HG03196 (cell line): ENCODE measurements around the gene ILKAP.

Source experiments
- ATAC-seq: cut with Tn5 transposase; IDR thresholded peaks from one replicate; pipeline ENCODE4 v1.9.1; 2021; ENCODE audit not compliant: unreplicated experiment

ILKAP gene

DNA sequence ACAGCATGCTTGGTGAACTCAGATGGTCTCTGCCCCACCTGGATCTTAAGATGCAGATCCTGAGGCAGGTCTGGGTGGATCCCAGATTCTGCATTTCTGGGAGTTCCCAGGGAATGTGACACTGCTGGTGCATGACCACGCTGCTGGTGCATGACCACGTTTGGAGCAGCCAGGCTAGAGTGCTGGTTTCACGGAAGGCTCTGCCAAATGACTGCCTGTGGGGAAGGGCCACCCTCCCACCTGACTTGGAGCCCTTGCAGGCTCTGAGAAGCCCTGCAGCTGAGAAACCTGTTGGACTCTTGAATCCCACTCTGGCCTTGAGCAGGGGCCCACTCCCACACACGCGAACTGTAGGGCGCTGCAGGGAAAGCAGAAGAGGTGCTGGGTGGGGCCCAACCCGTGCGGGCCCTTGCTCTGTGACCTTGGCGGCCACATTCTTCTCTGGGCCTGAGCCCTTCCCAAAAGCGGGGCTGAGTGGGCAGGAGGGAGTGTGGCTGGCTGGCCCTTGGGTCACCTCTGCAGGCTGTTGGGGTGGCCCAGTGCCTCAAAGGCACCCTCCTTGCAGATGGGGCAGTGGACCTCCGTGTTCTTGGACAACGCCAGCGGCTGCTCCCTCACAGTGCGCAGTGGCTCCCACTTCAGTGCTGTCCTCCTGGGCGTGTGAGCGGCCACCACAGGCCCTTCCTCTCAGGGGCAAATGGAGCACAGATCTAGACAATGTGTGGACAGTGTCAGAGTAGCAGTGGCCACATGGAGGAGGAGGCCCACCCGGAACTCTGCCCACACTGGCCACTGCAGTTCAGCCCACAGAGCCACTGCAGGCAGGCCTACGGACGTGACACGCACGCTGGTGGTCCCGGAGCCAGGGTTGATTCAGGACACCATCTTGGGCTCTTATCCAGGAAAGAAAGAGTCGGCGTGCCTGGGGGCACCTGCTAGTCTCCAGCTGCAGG lies 36.8 kb downstream of the ILKAP start:
- no peak for ATAC-seq

DNA sequence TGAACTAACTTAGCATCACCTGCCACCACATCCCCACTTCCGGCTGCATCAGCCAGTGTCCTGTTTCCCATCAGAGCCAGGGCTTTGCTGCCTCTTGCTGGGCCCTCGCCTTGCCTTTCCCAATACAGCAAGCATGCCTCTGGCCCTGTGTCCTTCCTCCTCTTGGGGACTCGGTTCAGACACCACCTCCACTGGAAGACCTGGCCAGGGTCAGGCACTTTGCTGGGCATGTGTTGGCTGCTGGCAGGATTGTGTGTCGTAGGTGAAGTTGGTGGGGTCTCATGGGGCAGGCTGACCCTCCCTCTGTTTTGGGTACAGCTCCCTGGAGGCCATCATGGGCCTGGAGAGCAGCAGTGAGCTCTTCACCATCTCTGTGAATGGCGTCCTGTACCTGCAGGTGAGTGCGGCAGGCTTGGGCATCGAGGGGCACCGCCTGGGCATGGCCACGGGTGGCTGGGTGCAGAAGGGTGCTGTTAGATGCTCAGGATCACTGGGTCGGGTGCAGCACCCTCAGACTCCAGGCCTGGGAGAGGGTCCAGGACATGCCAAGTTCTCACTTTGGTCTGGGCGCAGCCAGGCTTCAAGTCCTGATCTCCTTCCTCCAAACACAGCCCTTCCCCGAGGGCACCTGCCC lies 38.1 kb downstream of the ILKAP start:
- no peak for ATAC-seq

DNA sequence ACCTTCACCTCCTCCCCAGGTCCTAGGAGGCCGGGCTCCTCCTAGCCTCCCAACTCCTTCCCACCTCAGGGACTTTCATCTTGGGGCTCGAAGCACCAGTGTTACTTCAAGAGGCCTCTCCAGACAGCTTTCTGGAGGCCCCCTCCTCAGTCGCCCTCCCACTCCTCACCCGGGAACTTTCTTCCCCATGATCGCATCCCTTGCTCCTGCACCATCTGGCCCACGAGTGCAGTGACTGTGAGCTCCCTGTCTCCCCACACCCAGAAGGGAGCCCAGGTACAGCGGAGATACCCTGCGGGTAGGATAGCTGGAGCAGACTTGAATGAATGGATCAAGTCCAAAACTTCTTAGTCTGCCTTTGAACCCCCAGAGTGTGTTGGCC lies 38.6 kb downstream of the ILKAP start:
- no peak for ATAC-seq

DNA sequence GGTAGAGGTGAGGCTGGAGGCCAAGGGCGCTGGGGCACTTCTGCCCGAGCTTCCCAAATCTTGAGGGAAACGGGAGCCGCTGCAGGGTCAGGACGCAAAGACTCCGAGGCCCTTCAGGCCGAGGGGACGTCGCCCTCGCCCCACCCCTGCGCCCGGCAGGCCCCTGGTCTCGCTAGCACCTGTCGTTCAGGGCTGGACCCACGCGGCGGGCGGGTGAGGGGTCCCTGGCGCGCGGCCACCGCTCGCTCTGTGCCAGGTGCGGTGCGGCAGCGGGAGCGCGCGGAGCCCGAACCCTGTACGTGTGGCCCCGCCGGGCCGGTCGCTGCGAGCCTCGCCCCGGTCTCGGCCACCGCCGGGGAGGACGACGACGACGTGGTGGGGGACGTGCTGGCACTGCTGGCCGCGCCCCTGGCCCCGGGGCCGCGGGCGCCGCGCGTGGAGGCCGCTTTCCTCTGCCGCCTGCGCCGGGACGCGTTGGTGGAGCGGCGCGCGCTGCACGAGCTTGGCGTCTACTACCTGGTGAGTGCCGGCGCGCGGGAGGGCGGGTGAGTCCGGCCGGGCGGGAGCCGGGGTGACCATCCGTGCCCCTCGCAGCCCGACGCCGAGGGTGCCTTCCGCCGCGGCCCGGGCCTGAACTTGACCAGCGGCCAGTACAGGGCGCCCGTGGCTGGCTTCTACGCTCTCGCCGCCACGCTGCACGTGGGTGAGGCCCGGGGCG lies 39.9 kb downstream of the ILKAP start:
- ATAC-seq: no peak

DNA sequence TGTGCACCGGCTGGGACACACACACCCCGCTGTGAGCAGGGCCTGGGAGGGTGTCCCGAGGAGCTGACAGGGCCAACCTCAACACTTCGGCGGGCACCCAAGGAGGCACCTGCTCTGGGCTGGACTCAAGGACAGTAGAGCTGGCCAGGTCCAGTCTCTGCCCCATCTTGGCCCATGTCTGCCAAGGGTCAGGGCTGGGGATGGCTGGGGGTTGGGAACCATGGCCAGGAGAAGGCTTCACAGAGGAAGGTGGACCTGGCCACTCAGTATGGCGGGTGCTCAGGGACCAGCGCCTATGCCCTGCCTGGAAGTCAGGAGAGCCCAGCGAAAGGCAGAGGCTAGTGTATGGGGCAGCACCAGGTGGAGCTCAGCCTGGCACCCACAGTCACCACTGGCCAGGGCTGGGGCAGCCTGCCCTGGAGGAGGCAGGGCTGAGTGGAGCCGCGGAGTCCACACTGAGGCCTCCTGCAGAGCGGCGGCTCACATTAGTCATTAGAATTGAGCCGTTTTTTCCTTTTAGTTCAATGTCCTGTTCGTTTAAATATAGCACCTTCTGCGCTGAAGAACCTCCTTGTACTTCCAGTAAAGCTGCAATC lies 40.6 kb downstream of the ILKAP start:
- no peak for ATAC-seq

DNA sequence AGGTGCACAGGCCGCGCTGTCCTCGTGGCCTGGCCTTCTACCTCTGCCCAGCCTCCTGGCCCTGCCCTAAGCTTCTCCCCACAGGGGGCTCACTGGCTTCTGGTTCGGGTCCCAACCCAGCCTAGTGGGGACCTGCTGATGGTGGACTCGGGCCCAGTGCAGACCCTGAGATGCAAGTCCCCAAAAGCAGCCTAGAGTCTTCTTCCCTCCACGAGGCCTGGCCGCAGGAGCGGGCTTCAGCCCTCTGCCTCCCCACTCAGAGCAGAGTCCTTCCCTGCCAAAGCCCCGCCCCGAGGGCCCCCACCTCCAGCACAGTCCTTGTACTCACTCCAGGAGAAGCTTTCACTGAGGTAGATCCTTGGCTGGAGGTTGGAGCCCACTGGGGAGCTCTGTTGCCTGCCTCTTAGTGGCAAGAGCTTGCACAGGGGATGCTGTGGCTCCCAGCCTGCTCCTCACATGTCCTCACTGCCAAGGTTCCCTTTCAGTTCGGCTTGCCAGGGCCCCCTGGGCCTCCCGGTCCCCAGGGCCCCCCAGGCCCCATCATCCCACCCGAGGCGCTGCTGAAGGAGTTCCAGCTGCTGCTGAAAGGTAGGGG lies 41.1 kb downstream of the ILKAP start:
- no peak for ATAC-seq

DNA sequence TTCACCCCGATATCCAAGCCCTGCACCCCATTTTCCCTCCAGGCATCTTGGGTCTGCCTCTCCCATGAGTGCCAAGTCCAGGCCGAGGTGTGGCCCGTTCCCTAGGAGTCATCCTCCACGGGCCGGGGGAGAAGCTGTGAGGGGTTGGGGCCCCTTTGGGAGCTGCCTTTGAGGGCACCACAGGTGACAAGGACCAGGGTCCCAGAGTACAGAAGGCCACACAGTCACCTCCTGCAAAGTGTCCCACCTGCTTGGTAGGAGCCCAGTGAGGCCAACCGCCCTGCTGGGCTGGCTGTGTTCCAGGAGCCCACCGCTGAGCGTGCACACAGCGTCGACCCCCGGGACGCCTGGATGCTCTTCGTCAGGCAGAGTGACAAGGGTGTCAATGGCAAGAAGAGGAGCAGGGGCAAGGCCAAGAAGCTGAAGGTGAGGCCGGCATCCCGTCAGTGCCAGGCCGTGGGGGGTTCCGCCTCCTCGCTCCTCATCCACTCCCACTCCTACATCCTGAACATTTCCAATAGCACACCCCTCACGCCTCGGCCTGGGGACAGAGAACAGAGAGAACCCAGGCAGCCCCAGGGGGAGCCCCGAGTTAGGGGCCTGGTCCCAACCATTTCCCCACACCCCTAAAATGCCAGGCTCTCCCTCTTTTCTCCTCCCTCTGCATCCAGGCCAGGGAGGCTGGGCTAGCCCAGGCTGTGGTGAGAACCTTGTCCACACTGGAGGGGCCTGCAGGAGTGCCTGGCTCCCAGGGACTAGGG lies 42.0 kb downstream of the ILKAP start:
- no peak for ATAC-seq

DNA sequence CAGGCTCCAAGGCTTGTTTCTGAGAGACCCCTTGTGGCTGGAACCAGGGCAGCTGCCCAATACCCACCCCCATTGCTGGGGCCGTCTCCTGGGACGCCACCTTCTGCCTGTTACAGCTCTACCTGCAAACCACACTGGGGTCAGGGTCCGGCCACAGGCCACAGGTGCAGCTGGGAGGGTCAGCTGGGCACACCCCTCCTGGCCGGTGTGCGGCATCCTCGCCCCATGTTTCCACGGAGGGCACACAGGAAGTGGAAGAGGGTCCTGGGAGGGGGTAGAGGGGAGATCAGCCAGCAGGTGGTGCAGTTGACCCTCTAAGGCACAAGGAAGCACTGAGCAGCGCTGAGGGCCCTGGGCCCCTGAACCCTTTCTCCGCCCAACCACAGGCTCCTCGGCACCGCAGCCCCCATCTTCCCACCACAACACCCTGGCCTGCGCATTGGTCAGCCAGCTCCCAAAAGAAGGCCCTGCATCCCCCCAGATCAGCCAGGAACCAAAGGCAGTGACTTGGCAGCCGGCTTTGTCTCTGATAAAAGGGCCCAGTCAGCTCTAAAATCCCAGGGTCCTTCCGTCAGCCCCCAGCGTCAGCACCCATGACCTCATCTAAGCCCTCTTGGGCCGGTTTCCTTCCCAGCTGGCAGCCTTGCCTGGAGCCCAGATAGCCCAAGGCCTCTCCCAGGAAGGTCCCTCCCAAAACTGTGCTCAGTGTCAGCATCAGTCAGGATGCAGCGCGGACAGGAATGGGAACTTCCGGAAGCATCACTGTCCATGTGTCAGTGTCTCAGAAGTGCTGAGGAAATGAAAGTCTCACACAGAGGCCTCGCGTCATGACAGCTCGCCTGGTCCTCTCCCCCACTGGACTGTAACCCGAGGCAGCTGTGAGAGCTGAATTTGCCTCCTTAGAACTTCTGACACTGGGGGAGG lies 43.0 kb downstream of the ILKAP start:
- ATAC-seq: no peak

DNA sequence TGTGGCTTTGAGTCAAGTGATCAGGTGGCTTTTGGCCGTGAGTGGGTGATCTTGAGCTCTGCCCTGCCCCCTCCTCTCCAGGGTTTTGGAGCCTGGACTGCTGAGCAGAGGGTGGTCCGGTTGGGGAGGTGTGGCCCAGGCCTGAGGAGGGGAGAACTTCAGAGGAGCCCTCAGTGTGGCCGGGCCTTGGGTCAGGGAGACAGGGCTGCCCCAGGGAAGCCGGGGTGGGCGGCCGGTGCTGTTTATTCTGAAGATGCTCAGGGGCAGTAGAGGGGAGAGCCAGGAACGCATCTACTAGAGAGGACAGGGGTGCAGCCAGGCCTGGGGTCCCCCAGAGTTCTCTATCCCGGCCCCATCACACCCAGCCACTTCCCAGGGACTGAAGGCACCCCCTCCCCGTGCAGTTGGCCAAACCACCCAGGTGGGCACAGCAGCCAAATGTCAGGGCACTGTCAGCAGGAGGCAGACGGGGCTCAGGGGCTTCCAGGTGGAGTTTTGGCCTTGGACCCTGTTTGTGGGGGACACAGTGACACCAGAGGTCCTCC lies 43.8 kb downstream of the ILKAP start:
- no peak for ATAC-seq

DNA sequence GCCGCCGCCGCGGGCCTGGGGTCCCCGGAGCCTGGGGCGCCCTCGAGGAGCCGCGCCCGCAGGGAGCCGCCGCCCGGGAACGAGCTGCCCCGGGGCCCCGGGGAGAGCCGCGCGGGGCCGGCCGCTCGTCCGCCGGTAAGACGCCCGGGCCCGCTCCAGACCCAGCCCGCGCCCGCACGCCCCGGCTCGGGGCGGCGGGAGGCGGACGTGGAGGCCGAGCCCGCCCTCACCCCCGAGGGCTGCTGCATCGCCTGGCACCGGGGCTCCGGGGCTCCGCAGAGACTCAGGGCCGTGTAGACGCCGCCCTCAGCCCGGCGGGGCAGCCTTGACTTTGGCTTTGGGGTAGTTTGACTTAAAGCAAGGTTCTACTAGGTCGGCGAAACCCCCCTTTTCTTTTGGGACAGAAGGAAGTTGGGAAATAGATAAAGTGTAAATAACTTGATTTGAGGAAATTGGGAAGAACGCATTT lies 44.4 kb downstream of the ILKAP start:
- no peak for ATAC-seq

DNA sequence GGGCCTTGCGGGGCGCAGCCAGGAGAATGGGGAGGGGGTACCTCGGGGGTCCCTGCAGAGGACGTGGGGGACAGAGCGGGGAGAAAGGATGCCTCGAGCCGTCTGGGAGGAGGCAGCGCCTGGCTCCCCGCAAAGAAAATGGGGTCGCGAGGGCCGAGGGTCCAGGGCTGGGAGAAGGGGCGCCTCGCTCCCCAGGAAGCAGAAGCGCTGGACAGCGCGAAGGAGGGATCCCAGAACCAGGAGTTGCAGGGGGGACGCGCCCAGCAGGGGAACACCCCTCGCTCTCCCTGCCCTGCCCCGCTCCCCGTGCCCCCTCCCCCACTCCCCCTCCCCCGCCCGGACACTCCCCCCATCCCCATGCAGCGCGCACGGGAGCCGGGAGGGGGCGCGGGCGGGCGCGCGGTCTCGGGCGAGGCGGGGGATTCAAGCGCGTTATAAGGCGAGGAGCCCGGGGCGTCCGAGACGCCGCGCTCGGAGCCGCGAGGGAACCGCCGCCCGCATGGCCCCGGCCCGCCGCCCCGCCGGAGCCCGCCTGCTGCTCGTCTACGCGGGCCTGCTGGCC lies 44.9 kb downstream of the ILKAP start, which contains the start of gene ERFE:
Gene ERFE (plus strand): TSS at position 462 of the 562 bp plus-strand sequence. CDS start 38 bp downstream, at position 500.
- ATAC-seq: no peak

DNA sequence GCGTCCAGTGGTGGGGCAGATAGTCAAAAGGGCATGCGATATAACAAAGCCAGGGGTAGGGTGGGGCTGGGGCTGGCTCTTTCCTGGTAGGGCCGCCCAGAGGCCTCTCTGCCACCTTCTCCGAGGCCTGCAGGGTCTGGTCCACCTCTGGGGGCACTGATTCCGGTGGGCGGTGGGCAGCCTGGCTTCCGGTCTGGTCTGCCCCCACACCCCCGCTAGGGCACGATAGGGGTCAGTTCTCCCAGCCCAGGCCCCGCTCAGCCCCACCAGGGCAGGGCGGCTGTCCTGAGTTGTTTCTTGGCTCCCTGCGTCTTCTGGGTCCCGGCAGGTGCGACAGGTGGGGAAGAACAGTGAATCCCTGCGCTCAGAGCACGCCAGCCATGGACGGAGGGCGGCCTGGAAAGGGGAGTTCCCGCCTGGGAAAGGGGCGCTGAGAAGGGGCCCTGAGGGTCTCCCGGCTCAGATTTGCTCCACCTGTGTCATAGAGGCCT lies 45.4 kb downstream of the ILKAP start:
- ATAC-seq: no peak

DNA sequence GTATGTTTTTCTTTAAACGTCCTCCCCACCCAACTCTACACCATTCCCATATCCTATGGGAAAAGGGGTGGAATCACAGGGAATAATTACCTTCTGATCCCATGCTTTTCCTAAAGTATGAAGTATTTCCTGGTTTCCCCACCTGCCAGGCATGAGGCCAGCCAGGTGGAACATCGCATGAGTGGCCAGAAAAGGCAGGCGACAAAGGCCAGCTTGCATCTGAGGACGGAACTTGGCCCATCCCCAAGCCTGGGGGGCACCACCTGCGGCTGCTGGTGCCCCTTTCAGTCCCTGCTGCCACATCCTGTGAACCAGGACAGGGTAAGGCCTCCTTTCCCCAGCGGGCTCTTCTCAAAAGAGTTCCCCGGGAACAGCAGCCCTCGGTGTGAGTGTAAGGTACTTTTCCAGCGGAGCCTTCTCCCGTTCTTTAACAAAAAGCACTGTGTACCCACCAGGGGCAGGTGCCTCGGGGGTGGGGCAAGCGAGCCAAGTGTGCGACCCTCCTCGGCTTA lies 45.9 kb downstream of the ILKAP start:
- no peak for ATAC-seq

DNA sequence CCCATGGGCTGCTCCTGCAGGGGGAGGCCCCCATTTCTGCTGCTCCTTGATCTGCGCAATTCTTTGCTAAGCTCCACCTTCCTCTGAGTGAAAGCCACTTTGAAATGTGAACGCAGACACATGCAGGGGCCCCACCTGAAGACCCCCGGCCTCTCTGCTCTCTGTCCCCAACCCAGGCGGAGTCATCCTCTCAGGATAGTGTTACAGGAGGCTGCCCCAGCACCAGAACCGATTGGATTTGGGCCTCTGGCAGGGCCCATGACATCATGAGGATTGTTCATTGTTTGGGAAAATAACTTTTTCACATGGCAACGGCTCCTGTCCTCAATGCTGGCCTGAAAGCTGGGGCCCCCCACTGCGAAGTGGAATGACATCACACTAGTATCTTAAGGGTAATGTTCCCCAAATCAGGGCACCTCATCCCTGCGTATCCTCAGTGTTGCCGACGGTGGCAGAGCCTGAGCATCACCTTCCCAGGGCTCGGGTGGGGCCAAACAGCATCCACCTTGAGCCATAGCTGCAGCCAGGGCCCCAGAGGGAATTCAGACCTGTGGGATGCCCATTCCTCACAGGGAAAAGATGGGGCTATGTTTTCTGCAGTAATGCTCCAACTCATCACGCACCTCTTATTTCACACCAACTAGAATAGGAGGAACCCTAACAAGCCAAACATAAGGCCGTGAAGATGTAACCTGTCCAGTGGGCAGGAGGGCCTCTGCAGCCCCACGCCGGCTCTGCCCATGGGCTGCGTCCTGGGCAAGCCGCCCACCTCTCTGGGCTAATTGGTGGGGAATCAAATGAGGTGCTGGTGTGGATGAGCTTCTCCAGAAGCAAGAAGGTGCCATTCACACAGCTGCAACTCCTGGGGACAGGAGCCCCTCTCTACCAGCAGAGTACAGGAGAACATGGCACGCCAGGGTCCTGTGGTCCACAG lies 47.5 kb downstream of the ILKAP start:
- no peak for ATAC-seq

DNA sequence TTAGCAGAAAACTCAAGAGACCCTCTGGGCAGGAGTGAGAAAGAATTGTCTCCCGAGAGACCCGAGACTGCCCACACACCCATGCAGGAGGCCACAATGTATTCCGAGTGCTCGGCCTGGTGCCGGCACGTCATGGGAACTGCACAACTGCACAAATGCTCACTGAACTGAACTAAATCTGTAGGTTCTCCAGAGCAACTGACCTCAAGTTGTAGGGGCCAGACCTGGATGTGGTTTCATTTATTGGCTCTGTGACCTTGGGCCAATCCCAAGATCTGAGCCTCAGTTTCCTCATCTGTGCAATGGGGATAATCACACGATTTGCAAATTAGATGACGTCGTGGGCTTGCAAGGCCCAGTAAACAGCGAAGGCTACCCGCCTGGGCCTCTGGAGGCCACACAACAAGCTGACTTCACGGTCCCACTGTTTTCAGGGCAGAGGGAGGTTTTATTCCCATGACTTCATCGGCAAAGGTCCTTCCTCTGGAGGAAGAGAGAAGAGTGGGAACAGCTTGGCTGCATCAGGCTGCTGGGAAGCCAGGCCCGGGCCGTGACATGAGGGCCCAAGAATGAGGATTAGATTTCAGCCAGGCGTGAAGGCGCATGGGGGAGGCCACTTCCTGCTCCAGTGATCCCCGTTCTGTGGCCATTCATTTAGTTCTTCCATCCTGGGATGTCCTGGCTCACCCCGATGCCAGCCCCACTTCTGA lies 48.3 kb downstream of the ILKAP start:
- no peak for ATAC-seq

DNA sequence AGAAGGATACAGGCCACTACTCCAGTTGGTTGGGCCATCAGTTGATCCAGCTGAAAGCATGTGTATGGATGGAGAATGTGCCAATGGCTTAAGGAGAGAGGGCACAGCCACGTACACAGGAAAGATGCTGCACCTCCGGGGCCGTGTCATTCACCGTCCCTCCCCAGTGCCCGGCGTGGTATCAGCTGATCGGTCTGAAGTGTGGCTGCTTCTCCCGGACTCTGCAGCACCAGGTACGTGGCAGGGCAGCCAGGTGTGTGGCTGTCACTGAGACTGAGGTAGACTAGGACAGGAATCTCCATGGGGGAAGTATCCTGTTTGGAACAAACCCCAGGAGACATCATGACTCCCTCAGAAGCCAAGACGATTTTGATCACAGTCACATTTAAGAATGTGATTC lies 48.9 kb downstream of the ILKAP start:
- no peak for ATAC-seq
